Myometrial cell (primary cell): ENCODE results near the gene PPARGC1A. TPM values are rescaled to one million over a fixed set of nuclear protein-coding genes. Genes with fewer than 3 reads are reported as not detected.

Experiments used
- total RNA-seq: library from RNA; depleted of rRNA; stranded (reverse); fragments of >200 nt; gene quantifications from 2 replicates; pipeline ENCODE4 v1.2.3, GENCODE V29; 2015

Gene PPARGC1A
- total RNA-seq, result under 0.01 TPM in 1 of 2 replicates, not detected in the other

GRCh38 chr4:23889814-23890341 lies at the start of gene PPARGC1A:
Gene PPARGC1A (minus strand): TSS chr4:23890047. CDS start chr4:23889957, 90 bp downstream.

